Thymus (tissue), 11 donors: ENCODE measurements around the gene CCS. TPM values are rescaled to one million over a fixed set of nuclear protein-coding genes. Genes with fewer than 3 reads are reported as not detected.

Experiments
- DNase-seq, 9 donors: peaks; one replicate each; pipeline ENCODE4 v3.0.0-alpha.2; 2013; ENCODE audit warnings: low spot score in 9 of 9, low read depth in 6 of 9, missing footprints in 1 of 9
- H3K27ac ChIP-seq, 2 donors: one replicate each; pipeline ENCODE4 v1.5.1; 2013; ENCODE audit warnings: control low read depth in 1 of 2, low read depth in 1 of 2, low read length in 1 of 2, mild to moderate bottlenecking in 1 of 2, moderate library complexity in 1 of 2
- H3K27me3 ChIP-seq, 2 donors: one replicate each; pipeline ENCODE4 v1.5.1; 2013; ENCODE audit warnings: low read length in 1 of 2; ENCODE audit not compliant: control insufficient read depth in 2 of 2, insufficient read depth in 1 of 2
- H3K36me3 ChIP-seq, 2 donors: one replicate each; pipeline ENCODE4 v1.5.1; 2013; ENCODE audit warnings: low read length in 1 of 2, mild to moderate bottlenecking in 1 of 2, moderate library complexity in 1 of 2; ENCODE audit not compliant: control insufficient read depth in 2 of 2, insufficient read depth in 2 of 2
- H3K4me1 ChIP-seq, 2 donors: one replicate each; pipeline ENCODE4 v1.5.1; 2013; ENCODE audit warnings: low read length in 2 of 2; ENCODE audit not compliant: control insufficient read depth in 2 of 2, insufficient read depth in 2 of 2
- H3K4me3 ChIP-seq, 2 donors: one replicate each; pipeline ENCODE4 v1.5.1; 2013; ENCODE audit warnings: low read length in 2 of 2, control low read depth in 1 of 2, mild to moderate bottlenecking in 1 of 2
- H3K9me3 ChIP-seq, 2 donors: one replicate each; pipeline ENCODE4 v1.5.1; 2013; ENCODE audit warnings: low read length in 1 of 2, mild to moderate bottlenecking in 1 of 2; ENCODE audit not compliant: control insufficient read depth in 2 of 2, insufficient read depth in 1 of 2
- WGBS: extraction: QIAGEN DNeasy Blood & Tissue Kit; methylation state at CpG from one replicate; pipeline ENCODE4 v1.1.7; 2013; 5-methylcytosine and 5-hydroxymethylcytosine counted together
- polyA plus RNA-seq: library from polyadenylated mRNA; stranded (reverse); fragments of 200-250 nt; gene quantifications from one replicate; pipeline ENCODE4 v1.2.3, GENCODE V29; 2013
- total RNA-seq: library from RNA; stranded (reverse); fragments of 120-200 nt; gene quantifications from one replicate; pipeline ENCODE4 v1.2.4, GENCODE V29; 2013
- donor health status: healthy.

Gene CCS
- total and polyA plus RNA-seq, 2 donors = 33.9 to 173 TPM

DNA sequence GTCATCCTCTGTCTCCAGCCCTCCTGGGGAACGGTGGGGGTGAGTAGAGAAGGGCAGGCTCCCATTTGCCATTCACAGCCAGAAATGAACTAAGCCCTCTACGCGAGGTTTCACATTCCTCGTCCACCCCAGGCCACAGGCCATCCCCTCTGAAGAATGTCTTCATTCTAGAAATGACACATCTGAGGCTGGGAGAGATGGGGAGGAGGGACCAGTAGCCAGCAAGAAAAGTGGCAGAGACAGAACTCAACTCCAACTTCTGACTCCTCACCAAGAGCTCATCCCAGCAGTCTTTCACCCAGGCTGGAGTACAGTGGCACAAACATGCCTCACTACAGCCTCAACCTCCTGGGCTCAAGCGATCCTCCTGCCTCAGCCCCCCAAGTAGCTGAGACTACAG lies 28.0 kb upstream of the CCS start:
- no peak for DNase-seq
- WGBS = 97% methylated on average over 5 of the region's 5 CpGs

DNA sequence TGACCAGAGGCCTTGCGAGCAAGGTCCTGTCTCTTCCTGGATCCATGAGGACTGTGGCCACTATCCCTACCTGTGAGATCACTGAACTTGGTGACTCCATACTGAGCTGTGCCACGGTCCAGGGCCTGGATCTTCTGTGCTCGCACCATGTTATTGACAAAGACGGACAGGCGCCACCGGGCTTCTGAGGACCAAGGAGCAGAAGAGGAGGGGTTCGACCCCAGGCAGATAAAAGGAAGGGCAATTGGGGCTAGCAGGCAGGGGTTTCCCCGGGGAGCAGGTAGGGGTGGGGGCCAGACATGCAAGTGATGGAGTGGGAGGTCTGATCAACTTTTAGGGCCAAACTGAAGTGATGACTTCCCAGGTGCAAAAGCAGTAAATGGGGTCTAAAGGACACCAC lies 26.8 kb upstream of the CCS start:
- DNase-seq = no peak
- no peak overlapping the region for H3K27ac ChIP-seq
- peaks cover 0 to 5% of the 10 kb centered on the region in 2 donors for H3K9me3 ChIP-seq

More for the DNA sequence above, 28.0 kb upstream of the CCS start:
- Histone ChIP-seq H3K36me3 (no peaks in the 10 kb centered on the region), H3K4me3 (no peak overlapping the region), H3K27me3 (peaks cover 17 to 66% of the 10 kb centered on the region in 2 donors), H3K27ac (no peak overlapping the region), H3K9me3 (peaks cover 0 to 5% of the 10 kb centered on the region in 2 donors), H3K4me1 (peaks cover 6 to 7% of the 10 kb centered on the region in 2 donors)

DNA sequence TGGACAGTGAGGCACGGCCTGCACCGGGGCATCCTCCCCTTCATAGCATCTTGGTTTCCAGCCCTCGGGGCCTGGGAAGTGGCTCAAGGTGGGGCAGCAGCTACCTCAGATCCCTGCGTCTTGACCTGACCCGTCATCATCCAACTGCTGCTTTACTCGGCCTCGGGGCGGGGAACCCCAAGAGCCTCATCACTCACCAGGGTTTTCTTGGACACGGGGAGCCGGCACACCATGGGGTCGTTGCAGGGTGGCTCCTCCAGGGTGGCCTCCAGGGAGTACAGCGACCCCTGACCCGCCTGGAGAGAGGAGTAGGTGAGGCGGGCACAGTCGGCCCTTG lies 25.2 kb upstream of the CCS start:
- WGBS = 75% methylated on average over 15 of the region's 15 CpGs
- Histone ChIP-seq H3K27ac (no peak overlapping the region), H3K27me3 (peaks cover 19 to 61% of the 10 kb centered on the region in 2 donors), H3K4me3 (peak overlapping the region in 1 of 2 donors; percentile 58), H3K9me3 (peaks cover 0 to 5% of the 10 kb centered on the region in 2 donors), H3K36me3 (no peaks in the 10 kb centered on the region), H3K4me1 (peaks cover 6 to 7% of the 10 kb centered on the region in 2 donors)
- DNase-seq = no peak

More for the DNA sequence above, 26.8 kb upstream of the CCS start:
- 98% methylated on average over 8 of the region's 8 CpGs for WGBS
- peaks cover 19 to 65% of the 10 kb centered on the region in 2 donors for H3K27me3 ChIP-seq
- no peaks in the 10 kb centered on the region for H3K36me3 ChIP-seq
- no peak overlapping the region for H3K4me3 ChIP-seq
- H3K4me1 ChIP-seq = peaks cover 6 to 7% of the 10 kb centered on the region in 2 donors

- 9% methylated on average over 77 of the region's 77 CpGs for WGBS
- no peaks in the 10 kb centered on the region for H3K36me3 ChIP-seq
- peak in 3 of 9 donors; percentile 44 to 57 (median 46) for DNase-seq
- no peak within 1 kb of the TSS for H3K27ac ChIP-seq
- H3K27me3 ChIP-seq = peaks cover 19 to 61% of the 10 kb centered on the region in 2 donors
- H3K4me1 ChIP-seq = peaks cover 6 to 7% of the 10 kb centered on the region in 2 donors
- H3K9me3 ChIP-seq = peaks cover 0 to 5% of the 10 kb centered on the region in 2 donors
- peak within 1 kb of the TSS in 1 of 2 donors; percentile 58 for H3K4me3 ChIP-seq
These were observed 24.7 kb upstream of the CCS start, which contains the start of gene CTSF for GRCh38 chr11:66568124-66568916. Gene CTSF (minus strand): TSS chr11:66568606. CDS start chr11:66568486, 120 bp downstream.

- no peaks in the 10 kb centered on the region for H3K36me3 ChIP-seq
- H3K27me3 ChIP-seq = peaks cover 19 to 61% of the 10 kb centered on the region in 2 donors
- H3K27ac ChIP-seq = no peak overlapping the region
- peaks cover 0 to 5% of the 10 kb centered on the region in 2 donors for H3K9me3 ChIP-seq
- H3K4me3 ChIP-seq = no peak overlapping the region
- 95% methylated on average over 7 of the region's 7 CpGs for WGBS
- DNase-seq = no peak
- peaks cover 6 to 7% of the 10 kb centered on the region in 2 donors for H3K4me1 ChIP-seq
These were observed 23.9 kb upstream of the CCS start for GRCh38 chr11:66569076-66569475.

DNA sequence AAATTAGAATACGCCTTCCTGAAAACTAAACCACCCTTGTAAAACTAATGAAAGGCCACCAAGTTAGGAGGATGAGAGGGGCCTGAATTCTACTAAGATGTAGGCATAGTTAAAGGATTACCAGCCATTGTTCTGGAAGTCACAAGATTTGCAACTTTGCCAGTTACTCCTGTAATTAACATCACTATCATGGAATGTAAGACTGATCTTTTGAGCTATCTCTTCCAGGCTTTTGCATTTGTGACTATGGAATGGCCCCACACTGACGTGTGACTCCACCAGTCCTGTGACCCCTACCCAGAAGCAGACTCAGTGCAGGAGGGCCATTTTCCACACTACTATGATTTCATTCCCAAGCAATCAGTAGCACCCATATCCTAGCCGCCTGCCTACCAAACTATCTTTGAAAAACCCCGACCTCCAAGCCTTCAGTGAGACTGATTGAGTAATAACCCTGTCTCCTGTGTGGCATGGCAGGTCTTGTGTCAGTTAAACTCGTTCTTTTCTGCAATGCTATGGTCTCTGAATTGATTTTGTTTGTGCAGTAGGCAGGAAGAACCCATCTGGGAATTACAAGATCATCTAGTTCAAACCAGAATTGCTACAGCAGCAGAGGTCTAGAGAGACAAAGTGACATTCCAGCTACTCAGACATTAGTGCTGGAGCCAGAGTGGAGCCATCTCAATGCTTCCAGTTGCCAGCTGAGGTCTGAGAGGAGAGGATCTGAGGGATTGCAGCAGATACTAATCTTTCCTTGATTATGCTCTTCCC lies 22.7 kb upstream of the CCS start:
- WGBS = 78% methylated on average over 5 of the region's 5 CpGs
- no peak for DNase-seq
- H3K27ac ChIP-seq = no peak overlapping the region
- H3K36me3 ChIP-seq = no peaks in the 10 kb centered on the region
- no peak overlapping the region for H3K4me3 ChIP-seq
- peaks cover 19 to 53% of the 10 kb centered on the region in 2 donors for H3K27me3 ChIP-seq
- H3K9me3 ChIP-seq = peaks cover 0 to 5% of the 10 kb centered on the region in 2 donors
- peaks cover 6 to 7% of the 10 kb centered on the region in 2 donors for H3K4me1 ChIP-seq

GRCh38 chr11:66570850-66571180 lies 22.2 kb upstream of the CCS start:
- 89% methylated on average over 2 of the region's 2 CpGs for WGBS
- Histone ChIP-seq H3K4me3 (no peak overlapping the region), H3K27me3 (peaks cover 19 to 49% of the 10 kb centered on the region in 2 donors), H3K4me1 (peaks cover 6 to 7% of the 10 kb centered on the region in 2 donors), H3K27ac (no peak overlapping the region), H3K36me3 (no peaks in the 10 kb centered on the region), H3K9me3 (peaks cover 0 to 5% of the 10 kb centered on the region in 2 donors)
- no peak for DNase-seq

DNA sequence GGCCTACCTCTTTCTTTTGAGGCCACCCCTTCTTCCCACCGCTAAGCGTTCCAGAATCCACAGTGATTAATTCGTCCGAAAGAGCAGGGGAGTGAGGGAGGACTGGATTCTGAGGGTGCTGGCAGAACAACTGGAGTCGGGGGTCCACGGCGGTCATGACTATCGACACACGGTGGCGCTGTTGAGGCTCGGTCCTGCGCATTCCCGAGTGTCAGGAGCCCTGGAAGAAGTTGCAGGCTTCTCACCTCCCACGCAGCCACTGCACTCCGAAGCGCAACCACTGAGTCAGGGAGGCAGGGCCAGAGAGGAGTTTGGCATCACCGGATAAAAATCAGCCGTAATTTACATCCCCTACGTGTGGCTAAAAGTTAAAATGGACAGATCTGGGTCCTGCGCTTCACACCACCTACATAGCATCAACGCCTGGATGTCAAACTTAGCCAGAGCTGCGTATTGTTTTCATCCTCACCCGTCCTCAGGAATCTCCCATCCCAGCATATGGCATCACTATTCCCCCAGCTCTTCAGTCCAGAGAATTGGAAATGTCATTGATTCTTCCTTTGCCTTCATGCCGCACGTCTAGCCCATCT lies 13.9 kb upstream of the CCS start:
- Histone ChIP-seq H3K4me3 (no peak overlapping the region), H3K4me1 (peaks cover 0 to 2% of the 10 kb centered on the region in 2 donors), H3K9me3 (peaks cover 0 to 11% of the 10 kb centered on the region in 2 donors), H3K27ac (no peak overlapping the region), H3K36me3 (no peaks in the 10 kb centered on the region), H3K27me3 (peaks cover 0 to 11% of the 10 kb centered on the region in 2 donors)
- WGBS = 22% methylated on average over 25 of the region's 25 CpGs
- peak in 4 of 9 donors; percentile 65 to 76 (median 68) for DNase-seq
